PC-9 (cell line): ENCODE data around the gene XRCC2.

Source experiments
- EZH2 ChIP-seq: fragments of 200-600 bp; sonication (generic); IDR thresholded peaks from 2 replicates; pipeline ENCODE4 v1.8.0; 2017; ENCODE audit warnings: antibody characterized with exemption, low read depth
- TF ChIP-seq, protein P1 (sequence below): fragments of 200-600 bp; sonication (generic); conservative IDR thresholded peaks from 2 replicates; pipeline ENCODE4 v1.6.1; 2017; ENCODE audit warnings: mixed run types, antibody characterized with exemption, mild to moderate bottlenecking, moderate library complexity

GRCh38 chr7:152711444-152711944, 35.6 kb upstream of the XRCC2 start:
- TF ChIP-seq, protein P1, sequence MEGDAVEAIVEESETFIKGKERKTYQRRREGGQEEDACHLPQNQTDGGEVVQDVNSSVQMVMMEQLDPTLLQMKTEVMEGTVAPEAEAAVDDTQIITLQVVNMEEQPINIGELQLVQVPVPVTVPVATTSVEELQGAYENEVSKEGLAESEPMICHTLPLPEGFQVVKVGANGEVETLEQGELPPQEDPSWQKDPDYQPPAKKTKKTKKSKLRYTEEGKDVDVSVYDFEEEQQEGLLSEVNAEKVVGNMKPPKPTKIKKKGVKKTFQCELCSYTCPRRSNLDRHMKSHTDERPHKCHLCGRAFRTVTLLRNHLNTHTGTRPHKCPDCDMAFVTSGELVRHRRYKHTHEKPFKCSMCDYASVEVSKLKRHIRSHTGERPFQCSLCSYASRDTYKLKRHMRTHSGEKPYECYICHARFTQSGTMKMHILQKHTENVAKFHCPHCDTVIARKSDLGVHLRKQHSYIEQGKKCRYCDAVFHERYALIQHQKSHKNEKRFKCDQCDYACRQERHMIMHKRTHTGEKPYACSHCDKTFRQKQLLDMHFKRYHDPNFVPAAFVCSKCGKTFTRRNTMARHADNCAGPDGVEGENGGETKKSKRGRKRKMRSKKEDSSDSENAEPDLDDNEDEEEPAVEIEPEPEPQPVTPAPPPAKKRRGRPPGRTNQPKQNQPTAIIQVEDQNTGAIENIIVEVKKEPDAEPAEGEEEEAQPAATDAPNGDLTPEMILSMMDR = no peak; the same call in 1 of the 2 replicates
- TF ChIP-seq EZH2 = no peak
